ENCODE results near the gene MICALL2.
"Not testable (repeated sequence)": the region's sequence is repeated elsewhere in the genome, so short reads cannot be mapped to it uniquely, and the experiment has no call there.

The MICALL2 gene

GRCh38 chr7:1447112-1447511, 12.2 kb downstream of the MICALL2 start:
- no peak overlapping the region for H3K4me3 ChIP-seq (ENCODE audit: low read depth, low read length)
- DNase-seq (ENCODE audit: low read depth, low spot score), result no peak
- TF ChIP-seq, protein P1, sequence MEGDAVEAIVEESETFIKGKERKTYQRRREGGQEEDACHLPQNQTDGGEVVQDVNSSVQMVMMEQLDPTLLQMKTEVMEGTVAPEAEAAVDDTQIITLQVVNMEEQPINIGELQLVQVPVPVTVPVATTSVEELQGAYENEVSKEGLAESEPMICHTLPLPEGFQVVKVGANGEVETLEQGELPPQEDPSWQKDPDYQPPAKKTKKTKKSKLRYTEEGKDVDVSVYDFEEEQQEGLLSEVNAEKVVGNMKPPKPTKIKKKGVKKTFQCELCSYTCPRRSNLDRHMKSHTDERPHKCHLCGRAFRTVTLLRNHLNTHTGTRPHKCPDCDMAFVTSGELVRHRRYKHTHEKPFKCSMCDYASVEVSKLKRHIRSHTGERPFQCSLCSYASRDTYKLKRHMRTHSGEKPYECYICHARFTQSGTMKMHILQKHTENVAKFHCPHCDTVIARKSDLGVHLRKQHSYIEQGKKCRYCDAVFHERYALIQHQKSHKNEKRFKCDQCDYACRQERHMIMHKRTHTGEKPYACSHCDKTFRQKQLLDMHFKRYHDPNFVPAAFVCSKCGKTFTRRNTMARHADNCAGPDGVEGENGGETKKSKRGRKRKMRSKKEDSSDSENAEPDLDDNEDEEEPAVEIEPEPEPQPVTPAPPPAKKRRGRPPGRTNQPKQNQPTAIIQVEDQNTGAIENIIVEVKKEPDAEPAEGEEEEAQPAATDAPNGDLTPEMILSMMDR (IDR thresholded peaks at IDR 0.05; ENCODE audit: low read depth, low read length), result no peak
- in situ Hi-C loops (cut with HindIII; ENCODE audit: low sequenced_read_pairs), result no loop called here

DNA sequence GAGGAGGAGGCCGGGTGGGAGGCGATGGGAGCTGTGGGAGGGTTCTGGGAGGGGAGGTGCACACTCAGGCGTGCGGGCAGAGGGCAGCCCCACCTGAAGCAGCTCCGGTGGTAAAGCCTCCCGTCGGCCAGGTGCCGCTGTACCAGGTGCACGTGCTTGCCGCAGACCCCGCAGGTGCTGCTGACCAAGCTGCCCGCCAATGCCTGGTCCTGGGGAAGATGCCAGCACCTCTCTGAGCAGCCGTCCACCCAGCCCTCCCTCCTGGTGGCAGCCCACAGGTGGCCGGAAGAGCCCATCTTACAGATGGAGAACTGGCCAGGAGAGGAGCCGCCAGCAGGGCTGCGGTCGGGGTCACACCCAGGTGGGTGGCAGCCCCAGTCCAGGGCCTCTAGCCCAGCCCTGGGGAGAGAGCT, 12.6 kb downstream of the MICALL2 start:
- no peak for DNase-seq (ENCODE audit: low read depth, low spot score)
- TF ChIP-seq, protein P1 (IDR thresholded peaks at IDR 0.05; ENCODE audit: low read depth, low read length), result no peak
- in situ Hi-C loops (cut with HindIII; ENCODE audit: low sequenced_read_pairs), result no loop called here
- no peak overlapping the region for H3K4me3 ChIP-seq (ENCODE audit: low read depth, low read length)

GRCh38 chr7:1446026-1446425, 13.2 kb downstream of the MICALL2 start:
- in situ Hi-C loops (cut with HindIII; ENCODE audit: low sequenced_read_pairs); DNase-seq (ENCODE audit: low read depth, low spot score); H3K4me3 ChIP-seq (ENCODE audit: low read depth, low read length): not testable (repeated sequence)

GRCh38 chr7:1445341-1445740, 13.9 kb downstream of the MICALL2 start:
- no peak overlapping the region for H3K4me3 ChIP-seq (ENCODE audit: low read depth, low read length)
- TF ChIP-seq, protein P1 (IDR thresholded peaks at IDR 0.05; ENCODE audit: low read depth, low read length), result no peak
- DNase-seq (ENCODE audit: low read depth, low spot score), result no peak
- in situ Hi-C loops (cut with HindIII; ENCODE audit: low sequenced_read_pairs), result no loop called here

GRCh38 chr7:1444925-1445322, 14.3 kb downstream of the MICALL2 start:
- in situ Hi-C loops (cut with HindIII; ENCODE audit: low sequenced_read_pairs), result no loop called here
- no peak overlapping the region for H3K4me3 ChIP-seq (ENCODE audit: low read depth, low read length)
- no peak for DNase-seq (ENCODE audit: low read depth, low spot score)
- TF ChIP-seq, protein P1 (IDR thresholded peaks at IDR 0.05; ENCODE audit: low read depth, low read length), result no peak

DNA sequence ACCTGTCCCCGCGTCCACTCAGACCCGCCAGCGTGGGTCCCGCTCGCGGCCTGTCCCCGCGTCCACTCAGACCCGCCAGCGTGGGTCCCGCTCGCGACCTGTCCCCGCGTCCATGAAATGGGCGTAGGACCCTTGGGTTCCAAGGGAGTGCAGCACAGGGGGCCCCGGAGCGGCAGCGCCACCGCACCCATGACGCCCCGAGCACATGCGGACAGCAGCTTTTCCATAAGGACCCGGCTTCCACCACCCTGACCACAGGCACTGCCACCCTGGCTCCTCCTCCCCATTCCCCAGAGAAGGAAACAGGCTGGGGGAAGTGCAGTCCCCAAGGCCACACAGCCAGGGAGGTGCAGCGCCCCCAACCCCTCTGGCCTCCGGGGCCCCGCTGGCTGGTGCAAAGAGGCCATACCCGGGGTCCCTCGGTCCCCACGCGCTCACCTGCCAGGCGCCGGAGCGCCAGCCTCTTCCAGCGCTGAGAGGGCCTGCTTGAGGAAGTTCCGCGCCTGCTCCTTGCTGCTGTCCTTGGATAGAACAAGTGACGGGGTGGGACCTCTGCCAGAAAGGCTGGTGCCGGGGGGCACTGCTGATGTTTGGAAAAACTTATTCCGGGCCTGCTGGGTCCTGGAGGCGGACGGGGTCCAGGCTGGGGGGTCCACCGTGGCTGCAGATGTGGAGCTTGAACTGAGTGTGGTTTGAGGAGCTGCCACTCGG, 14.9 kb downstream of the MICALL2 start:
- H3K4me3 ChIP-seq (ENCODE audit: low read depth, low read length), result no peak overlapping the region
- in situ Hi-C loops (cut with HindIII; ENCODE audit: low sequenced_read_pairs), result no loop called here
- no peak for DNase-seq (ENCODE audit: low read depth, low spot score)
- TF ChIP-seq, protein P1 (IDR thresholded peaks at IDR 0.05; ENCODE audit: low read depth, low read length), result no peak

DNA sequence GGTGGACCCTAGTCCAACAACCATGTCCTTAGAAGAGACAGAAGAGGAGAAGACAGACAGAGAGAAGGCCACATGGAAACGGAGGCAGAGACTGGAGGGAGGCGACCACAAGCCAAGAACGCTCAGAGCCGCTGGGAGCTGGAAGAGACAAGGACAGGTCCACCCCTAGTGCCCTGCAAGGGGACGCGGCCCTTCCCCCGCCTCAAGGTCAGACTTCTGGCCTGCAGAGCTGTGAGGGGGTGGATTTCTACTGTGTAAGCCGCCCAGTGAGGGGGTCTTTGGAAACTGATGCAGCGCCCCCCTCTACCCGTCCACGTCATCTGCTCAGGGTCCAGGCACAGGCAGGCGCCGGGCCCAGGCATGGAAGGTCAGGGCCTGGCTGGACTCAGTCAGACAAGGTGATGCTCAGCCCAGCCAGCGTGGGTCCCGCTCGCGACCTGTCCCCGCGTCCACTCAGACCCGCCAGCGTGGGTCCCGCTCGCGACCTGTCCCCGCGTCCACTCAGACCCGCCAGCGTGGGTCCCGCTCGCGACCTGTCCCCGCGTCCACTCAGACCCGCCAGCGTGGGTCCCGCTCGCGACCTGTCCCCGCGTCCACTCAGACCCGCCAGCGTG, 15.6 kb downstream of the MICALL2 start:
- in situ Hi-C loops (cut with HindIII; ENCODE audit: low sequenced_read_pairs); DNase-seq (ENCODE audit: low read depth, low spot score): not testable (repeated sequence)

More for the DNA sequence above, 15.6 kb downstream of the MICALL2 start:
- H3K4me3 ChIP-seq (ENCODE audit: low read depth, low read length), result not testable (repeated sequence)

Measured in astrocyte of the spinal cord (primary cell).